IMR-90 (cell line): ENCODE results near the gene GALNT12. TPM values are rescaled to one million over a fixed set of nuclear protein-coding genes. Genes with fewer than 3 reads are reported as not detected.

Source experiments
- ATAC-seq: fragments of 200-7000 bp; cut with Tn5 transposase; 2 replicates; pipeline ENCODE4 v1.9.1; 2020; ENCODE audit warnings: low read depth, mild to moderate bottlenecking, moderate library complexity
- BruUV-seq: library from RNA; stranded (reverse); fragments of 400-500 nt; replicated peaks from 2 replicates; lab custom pipeline; 2021; lab: Mats Ljungman, UMichigan
- CTCF ChIA-PET: fragments of 300-600 bp; formaldehyde crosslinking; extraction: SDS; loops from one replicate; lab custom pipeline; 2021; ENCODE audit warnings: antibody characterized with exemption; lab: Yijun Ruan, JAX
- POLR2A ChIA-PET: fragments of 300-600 bp; sonication (Branson Sonifier 250); formaldehyde crosslinking; loops from one replicate; lab custom pipeline; 2022; ENCODE audit warnings: antibody characterized with exemption; ENCODE audit not compliant: unreplicated experiment; lab: Charles Lee
- DNase-seq: peaks from one replicate; pipeline ENCODE4 v3.0.0; 2013
- H2AFZ ChIP-seq: replicated peaks from 2 replicates; pipeline ENCODE3; 2013; ENCODE audit warnings: low read length, mild to moderate bottlenecking; ENCODE audit not compliant: poor library complexity
- H2AK5ac ChIP-seq: 2 replicates; pipeline ENCODE4 v1.6.1; 2013; ENCODE audit warnings: low read depth, low read length, inconsistent platforms
- H2AK9ac ChIP-seq: replicated peaks from 2 replicates; pipeline ENCODE3; 2013; ENCODE audit warnings: mild to moderate bottlenecking, low read depth, low read length, moderate library complexity; ENCODE audit not compliant: poor library complexity
- H2BK120ac ChIP-seq: 2 replicates; pipeline ENCODE4 v1.6.1; 2013; ENCODE audit warnings: low read depth, low read length, inconsistent platforms
- H2BK15ac ChIP-seq: 3 replicates; pipeline ENCODE4 v1.6.1; 2013; ENCODE audit warnings: low read depth, low read length, inconsistent platforms
- H2BK20ac ChIP-seq: 2 replicates; pipeline ENCODE4 v1.6.1; 2013; ENCODE audit warnings: low read depth, mild to moderate bottlenecking, inconsistent platforms, low read length, moderate library complexity
- H2BK5ac ChIP-seq: 2 replicates; pipeline ENCODE4 v1.6.1; 2013; ENCODE audit warnings: mild to moderate bottlenecking, low read depth, low read length, inconsistent platforms; ENCODE audit not compliant: poor library complexity, severe bottlenecking
- H3K14ac ChIP-seq: replicated peaks from 2 replicates; pipeline ENCODE4 v1.6.1; 2013; ENCODE audit warnings: low read depth, low read length, inconsistent platforms
- H3K18ac ChIP-seq: 2 replicates; pipeline ENCODE4 v1.6.1; 2013; ENCODE audit warnings: low read depth, low read length, control low read depth
- H3K23ac ChIP-seq: 2 replicates; pipeline ENCODE4 v1.6.1; 2013; ENCODE audit warnings: low read depth, low read length, inconsistent platforms
- H3K27ac ChIP-seq: 2 replicates; pipeline ENCODE4 v1.5.1; 2013; ENCODE audit warnings: mild to moderate bottlenecking, control low read depth, low read length; ENCODE audit not compliant: insufficient read depth
- H3K27me3 ChIP-seq: 2 replicates; pipeline ENCODE4 v1.6.1; 2013; ENCODE audit warnings: low read length; ENCODE audit not compliant: control insufficient read depth, insufficient read depth
- H3K36me3 ChIP-seq: 2 replicates; pipeline ENCODE4 v1.6.1; 2013; ENCODE audit warnings: low read length, mixed read lengths; ENCODE audit not compliant: control insufficient read depth, insufficient read depth
- H3K4ac ChIP-seq: 2 replicates; pipeline ENCODE4 v1.6.1; 2013; ENCODE audit warnings: low read depth, low read length, inconsistent platforms
- H3K4me1 ChIP-seq: 2 replicates; pipeline ENCODE4 v1.6.1; 2013; ENCODE audit warnings: low read length, mixed read lengths; ENCODE audit not compliant: control insufficient read depth, insufficient read depth
- H3K4me2 ChIP-seq: 2 replicates; pipeline ENCODE4 v1.6.1; 2013; ENCODE audit warnings: low read depth, mild to moderate bottlenecking, control low read depth, low read length, moderate library complexity
- H3K4me3 ChIP-seq: 2 replicates; pipeline ENCODE4 v1.5.1; 2013; ENCODE audit warnings: low read depth, mild to moderate bottlenecking, control low read depth, low read length, moderate library complexity; ENCODE audit not compliant: insufficient read depth
- H3K56ac ChIP-seq: 2 replicates; pipeline ENCODE4 v1.6.1; 2013; ENCODE audit warnings: low read length, inconsistent platforms; ENCODE audit not compliant: insufficient read depth; ENCODE audit errors: extremely low read depth
- H3K79me1 ChIP-seq, 2 experiments: 2 replicates each; pipeline ENCODE4 v1.6.1; 2013; ENCODE audit warnings: low read length in 2 of 2, inconsistent platforms in 1 of 2, low read depth in 1 of 2
- H3K9ac ChIP-seq: 2 replicates; pipeline ENCODE4 v1.6.1; 2013; ENCODE audit warnings: low read depth, low read length, control low read depth
- H3K9me1 ChIP-seq: 2 replicates; pipeline ENCODE4 v1.6.1; 2013; ENCODE audit warnings: low read length, inconsistent platforms; ENCODE audit not compliant: insufficient read depth
- H3K9me3 ChIP-seq: 2 replicates; pipeline ENCODE4 v1.6.1; 2013; ENCODE audit warnings: low read length; ENCODE audit not compliant: control insufficient read depth, insufficient read depth
- H4K20me1 ChIP-seq: 2 replicates; pipeline ENCODE4 v1.6.1; 2013; ENCODE audit warnings: low read length, inconsistent platforms; ENCODE audit not compliant: insufficient read depth
- H4K5ac ChIP-seq: 2 replicates; pipeline ENCODE4 v1.6.1; 2013; ENCODE audit warnings: mild to moderate bottlenecking, low read depth, low read length, control low read depth
- H4K8ac ChIP-seq, 2 experiments: 2 replicates each; pipeline ENCODE4 v1.6.1; 2013; ENCODE audit warnings: low read depth in 2 of 2, low read length in 2 of 2, control low read depth in 1 of 2, inconsistent platforms in 1 of 2
- H4K91ac ChIP-seq: 2 replicates; pipeline ENCODE4 v1.6.1; 2013; ENCODE audit warnings: low read depth, low read length, inconsistent platforms; ENCODE audit not compliant: insufficient read depth
- BHLHE40 ChIP-seq: fragments of 150-350 bp; IDR thresholded peaks from 2 replicates; pipeline ENCODE4 v1.6.1; 2016; ENCODE audit warnings: mild to moderate bottlenecking, low read depth, low read length
- CEBPB ChIP-seq: IDR thresholded peaks from 2 replicates; pipeline ENCODE4 v1.6.1; 2012; ENCODE audit warnings: low read depth, low read length, improper control_type of control experiment
- CHD1 ChIP-seq: IDR thresholded peaks from 2 replicates; pipeline ENCODE4 v1.6.1; 2012; ENCODE audit warnings: low read depth, low read length, improper control_type of control experiment
- FOS ChIP-seq: fragments of 150-350 bp; IDR thresholded peaks from 2 replicates; pipeline ENCODE4 v1.6.1; 2016; ENCODE audit warnings: low read depth, low read length
- MAZ ChIP-seq: IDR thresholded peaks from 2 replicates; pipeline ENCODE4 v1.6.1; 2012; ENCODE audit warnings: low read depth, mild to moderate bottlenecking, low read length, improper control_type of control experiment, moderate library complexity, borderline replicate concordance
- MXI1 ChIP-seq: IDR thresholded peaks from 2 replicates; pipeline ENCODE4 v1.6.1; 2012; ENCODE audit warnings: low read depth, mild to moderate bottlenecking, low read length, moderate library complexity, borderline replicate concordance
- NFE2L2 ChIP-seq: fragments of 150-350 bp; IDR thresholded peaks from 2 replicates; pipeline ENCODE4 v1.6.1; 2016; ENCODE audit warnings: low read depth, mild to moderate bottlenecking, low read length
- POLR2A ChIP-seq: IDR thresholded peaks from 2 replicates; pipeline ENCODE4 v1.6.1; 2012; ENCODE audit warnings: mild to moderate bottlenecking, low read depth, low read length
- RAD21 ChIP-seq: IDR thresholded peaks from 2 replicates; pipeline ENCODE4 v1.6.1; 2012; ENCODE audit warnings: low read length, improper control_type of control experiment
- RCOR1 ChIP-seq: IDR thresholded peaks from 2 replicates; pipeline ENCODE4 v1.6.1; 2012; ENCODE audit warnings: mild to moderate bottlenecking, low read length, improper control_type of control experiment; ENCODE audit not compliant: insufficient replicate concordance
- RFX5 ChIP-seq: IDR thresholded peaks from 2 replicates; pipeline ENCODE4 v1.8.0; 2012; ENCODE audit warnings: low read depth, mild to moderate bottlenecking, low read length, moderate library complexity
- SMC3 ChIP-seq: fragments of 150-350 bp; IDR thresholded peaks from 2 replicates; pipeline ENCODE4 v1.6.1; 2016; ENCODE audit warnings: low read depth, mild to moderate bottlenecking, antibody characterized with exemption, low read length, moderate library complexity
- WGBS, 2 experiments: methylation state at CpG; one replicate each; pipeline versions ENCODE4 v1.1.5 to v1.1.7; 2013; ENCODE audit warnings: missing lambda C conversion rate in 2 of 2; ENCODE audit not compliant: insufficient read length in 1 of 2; ENCODE audit errors: extremely low coverage in 2 of 2; 5-methylcytosine and 5-hydroxymethylcytosine counted together
- dilution Hi-C: fragments of 300-500 bp; cut with HindIII; formaldehyde crosslinking; loops from one replicate; pipeline ENCODE4 v1.14.3; 2018; ENCODE audit warnings: low sequenced_read_pairs; ENCODE audit not compliant: unreplicated experiment
- in situ Hi-C: fragments of 300-500 bp; cut with MboI; formaldehyde crosslinking; loops from 3 replicates; pipeline ENCODE4 v1.14.3; 2019; ENCODE audit warnings: low sequenced_read_pairs, inconsistent platforms, mixed read lengths
- intact Hi-C: fragments of 100-400 bp; cut with micrococcal nuclease; formaldehyde crosslinking; loops from 2 replicates; pipeline ENCODE4 v1.10.0; 2022
- polyA plus RNA-seq, 3 experiments: library from polyadenylated mRNA; depleted of rRNA; stranded (reverse); fragments of >200 nt; gene quantifications; 2 replicates each; pipeline ENCODE4 v1.2.3, GENCODE V29; 2012; ENCODE audit warnings: low replicate concordance in 1 of 3
- total RNA-seq: library from RNA; depleted of rRNA; stranded (reverse); fragments of >200 nt; gene quantifications from 2 replicates; pipeline ENCODE4 v1.2.3, GENCODE V29; 2012
- TF ChIP-seq, protein P1 (sequence below): fragments of 150-350 bp; IDR thresholded peaks from 2 replicates; pipeline ENCODE4 v1.6.1; 2017; ENCODE audit warnings: mild to moderate bottlenecking, antibody characterized with exemption, low read length, low read depth
- TF ChIP-seq, protein P2 (sequence below): fragments of 150-350 bp; IDR thresholded peaks from 2 replicates; pipeline ENCODE4 v1.6.1; 2016; ENCODE audit warnings: low read depth, mild to moderate bottlenecking, low read length, moderate library complexity, borderline replicate concordance

GALNT12 gene
- total and polyA plus RNA-seq, 2 of the 4 experiments (the other 2 are of a cell fraction): 2.3 to 2.5 TPM

DNA sequence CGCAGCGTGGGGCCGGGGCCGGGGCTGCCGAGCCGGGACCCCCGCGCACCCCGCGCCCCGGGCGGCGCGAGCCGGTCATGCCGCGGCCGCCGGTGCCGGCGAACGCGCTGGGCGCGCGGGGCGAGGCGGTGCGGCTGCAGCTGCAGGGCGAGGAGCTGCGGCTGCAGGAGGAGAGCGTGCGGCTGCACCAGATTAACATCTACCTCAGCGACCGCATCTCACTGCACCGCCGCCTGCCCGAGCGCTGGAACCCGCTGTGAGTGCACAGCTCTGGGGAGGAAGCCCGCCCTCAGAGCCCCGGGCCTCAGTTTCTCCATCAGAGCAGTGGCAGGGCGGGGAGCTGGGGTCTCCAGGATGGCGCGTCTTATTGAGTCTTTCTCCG lies 335 bp downstream of the GALNT12 start:
- H2AK5ac ChIP-seq: no peak overlapping the region
- no peak overlapping the region for H3K27ac ChIP-seq
- no peaks in the 10 kb centered on the region for H3K79me1 ChIP-seq
- no peak overlapping the region for H2AK9ac ChIP-seq
- peak; percentile 56 for ATAC-seq
- no peak overlapping the region for H2BK5ac ChIP-seq
- H3K4me1 ChIP-seq: peaks cover 23% of the 10 kb centered on the region
- H3K27me3 ChIP-seq: peaks cover 13% of the 10 kb centered on the region
- no peaks in the 10 kb centered on the region for H3K36me3 ChIP-seq
- dilution Hi-C loops (no loop called here), in situ Hi-C loops (no loop called here), intact Hi-C loops (no loop called here)
- no peak overlapping the region for H2BK15ac ChIP-seq
- H4K20me1 ChIP-seq: no peaks in the 10 kb centered on the region
- no peak overlapping the region for H3K23ac ChIP-seq
- no peak for DNase-seq
- peak overlapping the region; percentile 28; the same call in 1 of the 2 replicates for H3K9ac ChIP-seq
- no peak overlapping the region for H2BK20ac ChIP-seq
- no peak overlapping the region for H4K5ac ChIP-seq
- H3K56ac ChIP-seq: no peak overlapping the region
- no peak overlapping the region for H4K8ac ChIP-seq
- CTCF ChIA-PET: interaction anchor here (1.3 kb wide), 1 partner anchor 10 kb away, joined by 3 read pairs; no protein-coding TSS in a partner anchor
- H2BK120ac ChIP-seq: no peak overlapping the region
- WGBS, 2 experiments: 3% methylated on average over 8 of the region's 46 CpGs; no CpG with 5 or more reads in 1 of the 2 experiments
- no peak overlapping the region for H4K91ac ChIP-seq
- POLR2A ChIA-PET: interaction anchor here (0.6 kb wide), 1 partner anchor 470 kb away, joined by 3 read pairs; no protein-coding TSS in a partner anchor
- H3K18ac ChIP-seq: no peak overlapping the region
- peak overlapping the region; percentile 96 for H3K4me2 ChIP-seq
- TF ChIP-seq CEBPB (no peak), MXI1 (no peak), BHLHE40 (no peak), NFE2L2 (no peak), SMC3 (no peak), POLR2A (no peak), CHD1 (no peak), RFX5 (no peak), MAZ (no peak), RAD21 (no peak), FOS (no peak), RCOR1 (no peak)
- TF ChIP-seq, protein P1, sequence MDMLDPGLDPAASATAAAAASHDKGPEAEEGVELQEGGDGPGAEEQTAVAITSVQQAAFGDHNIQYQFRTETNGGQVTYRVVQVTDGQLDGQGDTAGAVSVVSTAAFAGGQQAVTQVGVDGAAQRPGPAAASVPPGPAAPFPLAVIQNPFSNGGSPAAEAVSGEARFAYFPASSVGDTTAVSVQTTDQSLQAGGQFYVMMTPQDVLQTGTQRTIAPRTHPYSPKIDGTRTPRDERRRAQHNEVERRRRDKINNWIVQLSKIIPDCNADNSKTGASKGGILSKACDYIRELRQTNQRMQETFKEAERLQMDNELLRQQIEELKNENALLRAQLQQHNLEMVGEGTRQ: no peak
- TF ChIP-seq, protein P2, sequence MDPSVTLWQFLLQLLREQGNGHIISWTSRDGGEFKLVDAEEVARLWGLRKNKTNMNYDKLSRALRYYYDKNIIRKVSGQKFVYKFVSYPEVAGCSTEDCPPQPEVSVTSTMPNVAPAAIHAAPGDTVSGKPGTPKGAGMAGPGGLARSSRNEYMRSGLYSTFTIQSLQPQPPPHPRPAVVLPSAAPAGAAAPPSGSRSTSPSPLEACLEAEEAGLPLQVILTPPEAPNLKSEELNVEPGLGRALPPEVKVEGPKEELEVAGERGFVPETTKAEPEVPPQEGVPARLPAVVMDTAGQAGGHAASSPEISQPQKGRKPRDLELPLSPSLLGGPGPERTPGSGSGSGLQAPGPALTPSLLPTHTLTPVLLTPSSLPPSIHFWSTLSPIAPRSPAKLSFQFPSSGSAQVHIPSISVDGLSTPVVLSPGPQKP: no peak
- peak overlapping the region; percentile 70 for H3K4me3 ChIP-seq
- no peaks in the 10 kb centered on the region for H3K9me3 ChIP-seq
- no TSS peak for BruUV-seq
- H3K9me1 ChIP-seq: peaks cover 6% of the 10 kb centered on the region
- no peak overlapping the region for H3K14ac ChIP-seq
- no peak overlapping the region for H3K4ac ChIP-seq
- peak overlapping the region; percentile 90 for H2AFZ ChIP-seq
